GM12878 (cell line): ENCODE results near the gene RBM4. TPM values are rescaled to one million over a fixed set of nuclear protein-coding genes. Genes with fewer than 3 reads are reported as not detected.

Experiments
- BACH1 ChIP-seq: fragments of 450-650 bp; IDR thresholded peaks from 2 replicates; pipeline ENCODE4 v1.6.1; 2017; ENCODE audit warnings: mild to moderate bottlenecking, borderline replicate concordance
- BCL11A ChIP-seq: IDR thresholded peaks from 2 replicates; pipeline ENCODE4 v1.6.1; 2011; ENCODE audit warnings: low read depth, low read length
- BMI1 ChIP-seq: fragments of 450-650 bp; IDR thresholded peaks from 2 replicates; pipeline ENCODE4 v1.6.1; 2016; ENCODE audit warnings: mild to moderate bottlenecking, moderate library complexity, borderline replicate concordance
- CHD4 ChIP-seq: fragments of 200-600 bp; sonication (generic); IDR thresholded peaks from 2 replicates; pipeline ENCODE4 v1.6.1; 2016; ENCODE audit warnings: mild to moderate bottlenecking
- CREB1 ChIP-seq: IDR thresholded peaks from 2 replicates; pipeline ENCODE4 v1.6.1; 2012; ENCODE audit warnings: low read depth, mild to moderate bottlenecking, inconsistent platforms
- CREM ChIP-seq: IDR thresholded peaks from 2 replicates; pipeline ENCODE4 v1.6.1; 2014; ENCODE audit warnings: antibody characterized with exemption, low read depth
- CUX1 ChIP-seq: IDR thresholded peaks from 2 replicates; pipeline ENCODE4 v1.6.1; 2012; ENCODE audit warnings: improper control_type of control experiment, low read depth, low read length; ENCODE audit not compliant: insufficient replicate concordance
- E2F4 ChIP-seq: IDR thresholded peaks from 2 replicates; pipeline ENCODE4 v1.6.1; 2012; ENCODE audit warnings: low read depth, low read length, improper control_type of control experiment
- FOS ChIP-seq: IDR thresholded peaks from 3 replicates; pipeline ENCODE4 v1.6.1; 2011; ENCODE audit warnings: borderline replicate concordance; ENCODE audit not compliant: insufficient read length; ENCODE audit errors: extremely low read depth
- FOXM1 ChIP-seq: IDR thresholded peaks from 2 replicates; pipeline ENCODE4 v1.6.1; 2012; ENCODE audit warnings: low read depth, mild to moderate bottlenecking, inconsistent platforms, low read length, moderate library complexity
- HDGF ChIP-seq: fragments of 450-650 bp; IDR thresholded peaks from 2 replicates; pipeline ENCODE4 v1.6.1; 2016; ENCODE audit warnings: antibody characterized with exemption
- IKZF1 ChIP-seq: fragments of 450-650 bp; conservative IDR thresholded peaks from 2 replicates; pipeline ENCODE4 v1.6.1; 2017; ENCODE audit warnings: antibody characterized with exemption, mild to moderate bottlenecking
- MYB ChIP-seq: fragments of 150-350 bp; IDR thresholded peaks from 2 replicates; pipeline ENCODE4 v1.6.1; 2014; ENCODE audit warnings: mild to moderate bottlenecking, low read depth, low read length, borderline replicate concordance
- NFIC ChIP-seq: IDR thresholded peaks from 2 replicates; pipeline ENCODE4 v1.6.1; 2012; ENCODE audit warnings: low read depth, mild to moderate bottlenecking, inconsistent platforms, low read length, moderate library complexity
- NFXL1 ChIP-seq: fragments of 450-650 bp; IDR thresholded peaks from 2 replicates; pipeline ENCODE4 v1.6.1; 2017; ENCODE audit warnings: antibody characterized with exemption, mild to moderate bottlenecking, borderline replicate concordance
- POLR2AphosphoS5 ChIP-seq: IDR thresholded peaks from 2 replicates; pipeline ENCODE4 v1.6.1; 2011; ENCODE audit warnings: mild to moderate bottlenecking, low read length, inconsistent platforms
- PRDM15 ChIP-seq: fragments of 450-650 bp; formaldehyde crosslinking; IDR thresholded peaks from 2 replicates; pipeline ENCODE4 v1.4.0; 2020; ENCODE audit warnings: mild to moderate bottlenecking, moderate library complexity
- RB1 ChIP-seq: fragments of 450-650 bp; formaldehyde crosslinking; IDR thresholded peaks from 2 replicates; pipeline ENCODE4 v1.6.1; 2017; ENCODE audit warnings: mild to moderate bottlenecking, borderline replicate concordance
- SMAD1 ChIP-seq: fragments of 450-650 bp; IDR thresholded peaks from 2 replicates; pipeline ENCODE4 v1.6.1; 2018; ENCODE audit warnings: mild to moderate bottlenecking, low read depth; ENCODE audit not compliant: partially characterized antibody
- SREBF1 ChIP-seq: IDR thresholded peaks from 2 replicates; pipeline ENCODE4 v1.6.1; 2012; ENCODE audit warnings: mild to moderate bottlenecking, low read length
- USF1 ChIP-seq: IDR thresholded peaks from 2 replicates; pipeline ENCODE4 v1.6.1; 2011; ENCODE audit warnings: borderline replicate concordance, low read depth, mild to moderate bottlenecking, moderate library complexity, mixed read lengths, low read length; ENCODE audit not compliant: insufficient read depth; ENCODE audit errors: extremely low read length
- ZNF207 ChIP-seq: fragments of 450-650 bp; IDR thresholded peaks from 2 replicates; pipeline ENCODE4 v1.6.1; 2014; ENCODE audit warnings: antibody characterized with exemption, mild to moderate bottlenecking, borderline replicate concordance
- polyA plus RNA-seq, 11 experiments: library from polyadenylated mRNA; depleted of rRNA in 4 of 11; unstranded in 6 of 11; stranded (reverse) in 5 of 11; fragments of >200 nt; fragmentation: Nextera tagmentation in 4 of 11; fragmentation: Illumina TruSeq in 1 of 11; extraction: Ambion mirVana in 4 of 11; extraction: Trizol in 1 of 11; gene quantifications; 1 replicate in 1 of 11; 2 replicates in 10 of 11; pipeline versions ENCODE4 v1.2.1 to v1.2.3, GENCODE V29; 2011 to 2016; ENCODE audit warnings: inconsistent platforms in 2 of 11, missing spikeins in 2 of 11, low read depth in 1 of 11
- total RNA-seq, 4 experiments: library from RNA; depleted of rRNA in 3 of 4; stranded (reverse); fragments of >200 nt in 3 of 4; fragmentation: Illumina TruSeq in 1 of 4; extraction: Trizol in 1 of 4; gene quantifications; 2 replicates each; pipeline versions ENCODE4 v1.2.1 to v1.2.3, GENCODE V29; 2013 to 2021

RBM4 gene
- total and polyA plus RNA-seq, 10 of the 15 experiments (the other 5 are each of a cell fraction or from before 2014, with no cell fraction given), result 105 to 224 (median 138) TPM

GRCh38 chr11:66593303-66593635 lies 45.2 kb upstream of the RBM4 start (continued):
- no peak for TF ChIP-seq CUX1
- no peak for TF ChIP-seq E2F4
- no peak for TF ChIP-seq POLR2AphosphoS5
- TF ChIP-seq NFXL1, result no peak
- 0 out of 2 replicates have a peak, but pooled peaks have one; percentile 3 for TF ChIP-seq CREB1
- no peak for TF ChIP-seq IKZF1
- no peak for TF ChIP-seq CREM
- no peak for TF ChIP-seq ZNF207
- no peak for TF ChIP-seq PRDM15
- TF ChIP-seq USF1, result no peak
- TF ChIP-seq RB1, result 0 out of 2 replicates have a peak, but pooled peaks have one; percentile 23
- no peak for TF ChIP-seq BMI1
- TF ChIP-seq FOS, result no peak
- no peak for TF ChIP-seq NFIC
- no peak for TF ChIP-seq MYB
- TF ChIP-seq HDGF, result peak; percentile 51; the same call in 1 of the 2 replicates
- TF ChIP-seq BACH1, result 0 out of 2 replicates have a peak, but pooled peaks have one; percentile 7
- no peak for TF ChIP-seq BCL11A
- TF ChIP-seq CHD4, result no peak
- TF ChIP-seq SMAD1, result peak; percentile 48
- no peak for TF ChIP-seq SREBF1
- TF ChIP-seq FOXM1, result no peak
